ENCODE data around the gene PODXL2.

The PODXL2 gene
- total RNA-seq, result 3.7 to 6.4 (median 4.9) reads per million in 3 donors

GRCh38 chr3:127628788-127629466 is at the start of gene PODXL2:
PODXL2 (plus strand) TSS chr3:127629185; CDS start chr3:127629220, 35 bp downstream.
- no peaks in the 10 kb centered on the region for H3K36me3 ChIP-seq (ENCODE audit: control insufficient read depth, insufficient read depth, low read length)
- H3K27ac ChIP-seq (ENCODE audit: insufficient read depth, low read length, poor library complexity, severe bottlenecking), result no peak within 1 kb of the TSS
- peaks cover 11% of the 10 kb centered on the region for H3K4me1 ChIP-seq (ENCODE audit: control insufficient read depth, insufficient read depth, low read length, poor library complexity, severe bottlenecking)
- peak in 1 of 3 donors; percentile 25 for DNase-seq
- H3K27me3 ChIP-seq (replicated peaks; ENCODE audit: control insufficient read depth, insufficient read depth, low read length, poor library complexity, severe bottlenecking), result no peaks in the 10 kb centered on the region
- H3K9me3 ChIP-seq (ENCODE audit: control insufficient read depth, low read length), result no peaks in the 10 kb centered on the region
- peak within 1 kb of the TSS; percentile 53 for H3K4me3 ChIP-seq (ENCODE audit: insufficient read depth, low read depth, low read length, poor library complexity, severe bottlenecking)

GRCh38 chr3:127580327-127581060 is 48.5 kb upstream of the PODXL2 start:
- peaks cover 4% of the 10 kb centered on the region for H3K36me3 ChIP-seq (ENCODE audit: control insufficient read depth, insufficient read depth, low read length)
- H3K4me1 ChIP-seq (ENCODE audit: control insufficient read depth, insufficient read depth, low read length, poor library complexity, severe bottlenecking), result peaks cover 3% of the 10 kb centered on the region
- H3K27me3 ChIP-seq (replicated peaks; ENCODE audit: control insufficient read depth, insufficient read depth, low read length, poor library complexity, severe bottlenecking), result no peaks in the 10 kb centered on the region
- no peak overlapping the region for H3K4me3 ChIP-seq (ENCODE audit: insufficient read depth, low read depth, low read length, poor library complexity, severe bottlenecking)
- no peaks in the 10 kb centered on the region for H3K9me3 ChIP-seq (ENCODE audit: control insufficient read depth, low read length)
- no peak overlapping the region for H3K27ac ChIP-seq (ENCODE audit: insufficient read depth, low read length, poor library complexity, severe bottlenecking)
- DNase-seq, result no peak

- no peaks in the 10 kb centered on the region for H3K36me3 ChIP-seq (ENCODE audit: control insufficient read depth, insufficient read depth, low read length)
- no peak for DNase-seq
Observed at GRCh38 chr3:127584734-127585133, 44.3 kb upstream of the PODXL2 start.

GRCh38 chr3:127585163-127585812 is 43.7 kb upstream of the PODXL2 start:
- Histone ChIP-seq H3K9me3 (ENCODE audit: control insufficient read depth, low read length) (no peaks in the 10 kb centered on the region), H3K36me3 (ENCODE audit: control insufficient read depth, insufficient read depth, low read length) (no peaks in the 10 kb centered on the region), H3K4me3 (ENCODE audit: insufficient read depth, low read depth, low read length, poor library complexity, severe bottlenecking) (no peak overlapping the region), H3K4me1 (ENCODE audit: control insufficient read depth, insufficient read depth, low read length, poor library complexity, severe bottlenecking) (peaks cover 16% of the 10 kb centered on the region), H3K27me3 (replicated peaks; ENCODE audit: control insufficient read depth, insufficient read depth, low read length, poor library complexity, severe bottlenecking) (no peaks in the 10 kb centered on the region), H3K27ac (ENCODE audit: insufficient read depth, low read length, poor library complexity, severe bottlenecking) (no peak overlapping the region)
- no peak for DNase-seq

More at GRCh38 chr3:127584734-127585133, 44.3 kb upstream of the PODXL2 start:
- no peak overlapping the region for H3K4me3 ChIP-seq (ENCODE audit: insufficient read depth, low read depth, low read length, poor library complexity, severe bottlenecking)
- H3K9me3 ChIP-seq (ENCODE audit: control insufficient read depth, low read length), result no peaks in the 10 kb centered on the region
- no peak overlapping the region for H3K27ac ChIP-seq (ENCODE audit: insufficient read depth, low read length, poor library complexity, severe bottlenecking)
- H3K27me3 ChIP-seq (replicated peaks; ENCODE audit: control insufficient read depth, insufficient read depth, low read length, poor library complexity, severe bottlenecking), result no peaks in the 10 kb centered on the region
- H3K4me1 ChIP-seq (ENCODE audit: control insufficient read depth, insufficient read depth, low read length, poor library complexity, severe bottlenecking), result peaks cover 15% of the 10 kb centered on the region

GRCh38 chr3:127585813-127586413 is 43.1 kb upstream of the PODXL2 start:
- Histone ChIP-seq H3K36me3 (ENCODE audit: control insufficient read depth, insufficient read depth, low read length) (no peaks in the 10 kb centered on the region), H3K27ac (ENCODE audit: insufficient read depth, low read length, poor library complexity, severe bottlenecking) (no peak overlapping the region), H3K27me3 (replicated peaks; ENCODE audit: control insufficient read depth, insufficient read depth, low read length, poor library complexity, severe bottlenecking) (no peaks in the 10 kb centered on the region), H3K4me1 (ENCODE audit: control insufficient read depth, insufficient read depth, low read length, poor library complexity, severe bottlenecking) (peaks cover 16% of the 10 kb centered on the region), H3K4me3 (ENCODE audit: insufficient read depth, low read depth, low read length, poor library complexity, severe bottlenecking) (no peak overlapping the region), H3K9me3 (ENCODE audit: control insufficient read depth, low read length) (no peaks in the 10 kb centered on the region)
- DNase-seq, result no peak

GRCh38 chr3:127587876-127588275 is 41.1 kb upstream of the PODXL2 start:
- Histone ChIP-seq H3K27ac (ENCODE audit: insufficient read depth, low read length, poor library complexity, severe bottlenecking) (no peak overlapping the region), H3K36me3 (ENCODE audit: control insufficient read depth, insufficient read depth, low read length) (no peaks in the 10 kb centered on the region), H3K4me1 (ENCODE audit: control insufficient read depth, insufficient read depth, low read length, poor library complexity, severe bottlenecking) (peaks cover 21% of the 10 kb centered on the region), H3K9me3 (ENCODE audit: control insufficient read depth, low read length) (no peaks in the 10 kb centered on the region), H3K27me3 (replicated peaks; ENCODE audit: control insufficient read depth, insufficient read depth, low read length, poor library complexity, severe bottlenecking) (no peaks in the 10 kb centered on the region), H3K4me3 (ENCODE audit: insufficient read depth, low read depth, low read length, poor library complexity, severe bottlenecking) (no peak overlapping the region)
- DNase-seq, result no peak

- Histone ChIP-seq H3K27me3 (replicated peaks; ENCODE audit: control insufficient read depth, insufficient read depth, low read length, poor library complexity, severe bottlenecking) (no peaks in the 10 kb centered on the region), H3K36me3 (ENCODE audit: control insufficient read depth, insufficient read depth, low read length) (no peaks in the 10 kb centered on the region), H3K27ac (ENCODE audit: insufficient read depth, low read length, poor library complexity, severe bottlenecking) (peak overlapping the region; percentile 70), H3K4me3 (ENCODE audit: insufficient read depth, low read depth, low read length, poor library complexity, severe bottlenecking) (peak overlapping the region; percentile 78), H3K9me3 (ENCODE audit: control insufficient read depth, low read length) (no peaks in the 10 kb centered on the region), H3K4me1 (ENCODE audit: control insufficient read depth, insufficient read depth, low read length, poor library complexity, severe bottlenecking) (peaks cover 21% of the 10 kb centered on the region)
- DNase-seq, result no peak
Observed at GRCh38 chr3:127588806-127589577, 40.0 kb upstream of the PODXL2 start.

- Histone ChIP-seq H3K27ac (ENCODE audit: insufficient read depth, low read length, poor library complexity, severe bottlenecking) (peak overlapping the region; percentile 70), H3K4me3 (ENCODE audit: insufficient read depth, low read depth, low read length, poor library complexity, severe bottlenecking) (peak overlapping the region; percentile 78), H3K4me1 (ENCODE audit: control insufficient read depth, insufficient read depth, low read length, poor library complexity, severe bottlenecking) (peaks cover 21% of the 10 kb centered on the region), H3K27me3 (replicated peaks; ENCODE audit: control insufficient read depth, insufficient read depth, low read length, poor library complexity, severe bottlenecking) (no peaks in the 10 kb centered on the region), H3K9me3 (ENCODE audit: control insufficient read depth, low read length) (no peaks in the 10 kb centered on the region), H3K36me3 (ENCODE audit: control insufficient read depth, insufficient read depth, low read length) (no peaks in the 10 kb centered on the region)
- DNase-seq, result no peak
Observed at GRCh38 chr3:127589600-127590281, 39.2 kb upstream of the PODXL2 start.

GRCh38 chr3:127590282-127590592 is 38.7 kb upstream of the PODXL2 start:
- Histone ChIP-seq H3K27me3 (replicated peaks; ENCODE audit: control insufficient read depth, insufficient read depth, low read length, poor library complexity, severe bottlenecking) (no peaks in the 10 kb centered on the region), H3K27ac (ENCODE audit: insufficient read depth, low read length, poor library complexity, severe bottlenecking) (peak overlapping the region; percentile 70), H3K4me1 (ENCODE audit: control insufficient read depth, insufficient read depth, low read length, poor library complexity, severe bottlenecking) (peaks cover 21% of the 10 kb centered on the region), H3K4me3 (ENCODE audit: insufficient read depth, low read depth, low read length, poor library complexity, severe bottlenecking) (peak overlapping the region; percentile 78), H3K36me3 (ENCODE audit: control insufficient read depth, insufficient read depth, low read length) (no peaks in the 10 kb centered on the region), H3K9me3 (ENCODE audit: control insufficient read depth, low read length) (no peaks in the 10 kb centered on the region)
- DNase-seq, result no peak

All from effector memory CD4-positive, alpha-beta T cell (primary cell).